K562 (cell line): ENCODE data around the gene RNF166. TPM values are rescaled to one million over a fixed set of nuclear protein-coding genes. Genes with fewer than 3 reads are reported as not detected.
A peak's percentile ranks its signal among the peaks of the same experiment; 100 is the strongest.

Experiments used
- ATAC-seq: fragments of 200-7000 bp; cut with Tn5 transposase; 3 replicates; pipeline ENCODE4 v1.9.1; 2020; ENCODE audit warnings: moderate library complexity
- BruUV-seq: library from RNA; stranded (reverse); fragments of 400-500 nt; replicated peaks from 2 replicates; lab custom pipeline; 2021; lab: Mats Ljungman, UMichigan
- CTCF ChIA-PET: fragments of 300-600 bp; formaldehyde crosslinking; extraction: SDS; loops from one replicate; lab custom pipeline; 2021; ENCODE audit warnings: low intra/inter-chr PET ratio; lab: Yijun Ruan, JAX
- POLR2A ChIA-PET: fragments of 300-600, 350-650 bp; sonication (Branson Sonifier 250); formaldehyde crosslinking; extraction: SDS; loops from one replicate; lab custom pipeline; 2021; ENCODE audit warnings: antibody characterized with exemption, inconsistent platforms; lab: Yijun Ruan, JAX
- DNase-seq, 4 experiments: peaks; one replicate each; pipeline versions ENCODE4 v3.0.0 to v3.0.0-alpha.2; 2011 to 2018; ENCODE audit warnings: low spot score in 3 of 4, mixed read lengths in 3 of 4; ENCODE audit errors: extremely low read depth in 1 of 4
- FAIRE-seq: peaks from 2 replicates; lab custom pipeline; 2011; peaks lifted over from hg19 to GRCh38; lab: Jason Lieb, UNC
- H2AFZ ChIP-seq: 2 replicates; pipeline ENCODE4 v1.6.0; 2011; ENCODE audit warnings: low read depth, low read length, control low read depth, inconsistent platforms
- H3K27ac ChIP-seq: fragments of 200-600 bp; 3 replicates; pipeline ENCODE4 v1.8.0; 2011; ENCODE audit warnings: low read depth, mild to moderate bottlenecking, control low read depth, inconsistent platforms, low read length, moderate library complexity, mixed read lengths; ENCODE audit errors: extremely low read depth
- H3K27me3 ChIP-seq, 2 experiments: fragments of 300-600 bp in 1 of 2; 2 replicates in 1 of 2; 3 replicates in 1 of 2; pipeline versions ENCODE4 v1.6.0 to v1.8.0; 2011; ENCODE audit warnings: inconsistent platforms in 2 of 2, low read length in 2 of 2, mild to moderate bottlenecking in 1 of 2, mixed read lengths in 1 of 2, moderate library complexity in 1 of 2; ENCODE audit not compliant: control insufficient read depth in 2 of 2, insufficient read depth in 2 of 2
- H3K36me3 ChIP-seq: fragments of 300-600 bp; 3 replicates; pipeline ENCODE4 v1.8.0; 2011; ENCODE audit warnings: mild to moderate bottlenecking, low read length, inconsistent platforms; ENCODE audit not compliant: control insufficient read depth, insufficient read depth
- H3K4me1 ChIP-seq, 2 experiments: fragments of 200-600 bp in 1 of 2; replicated peaks in 1 of 2; 2 replicates in 1 of 2; 3 replicates in 1 of 2; pipeline versions ENCODE4 v1.5.1 to v1.8.0; 2011; ENCODE audit warnings: inconsistent platforms in 2 of 2, low read length in 2 of 2, mild to moderate bottlenecking in 1 of 2, mixed read lengths in 1 of 2, moderate library complexity in 1 of 2; ENCODE audit not compliant: control insufficient read depth in 2 of 2, insufficient read depth in 2 of 2
- H3K4me2 ChIP-seq: 2 replicates; pipeline ENCODE4 v1.6.1; 2011; ENCODE audit warnings: low read length, control low read depth, inconsistent platforms, mixed read lengths; ENCODE audit not compliant: insufficient read depth
- H3K4me3 ChIP-seq: fragments of 200-600 bp; sonication (generic), shearing (Covaris generic); 2 replicates; pipeline ENCODE4 v1.5.1; 2016; ENCODE audit warnings: control low read depth, inconsistent platforms
- H3K79me2 ChIP-seq: fragments of 200-600 bp; 3 replicates; pipeline ENCODE4 v1.8.0; 2011; ENCODE audit warnings: low read length, inconsistent platforms; ENCODE audit not compliant: control insufficient read depth, insufficient read depth
- H3K9ac ChIP-seq, 2 experiments: 2 replicates each; pipeline versions ENCODE4 v1.6.0 to v1.6.1; 2011; ENCODE audit warnings: low read depth in 2 of 2, low read length in 2 of 2, control low read depth in 1 of 2, inconsistent platforms in 1 of 2, mild to moderate bottlenecking in 1 of 2, mixed read lengths in 1 of 2; ENCODE audit not compliant: insufficient read depth in 1 of 2
- H3K9me1 ChIP-seq: one replicate; pipeline ENCODE4 v1.6.0; 2011; ENCODE audit warnings: inconsistent platforms, mild to moderate bottlenecking, low read length, moderate library complexity; ENCODE audit not compliant: control insufficient read depth, insufficient read depth
- H3K9me3 ChIP-seq: replicated peaks from 2 replicates; pipeline ENCODE4 v1.5.1; 2011; ENCODE audit warnings: low read depth, low read length, inconsistent platforms; ENCODE audit not compliant: control insufficient read depth, insufficient read depth
- H4K20me1 ChIP-seq: replicated peaks from 2 replicates; pipeline ENCODE4 v1.6.1; 2011; ENCODE audit warnings: low read length, inconsistent platforms, mixed read lengths; ENCODE audit not compliant: control insufficient read depth, insufficient read depth
- CBFB ChIP-seq: sonication (generic); formaldehyde crosslinking; IDR thresholded peaks from 2 replicates; pipeline ENCODE4 v1.4.0; 2020; ENCODE audit warnings: mild to moderate bottlenecking, missing genetic modification reagents
- DNMT1 ChIP-seq: fragments of 450-650 bp; IDR thresholded peaks from 2 replicates; pipeline ENCODE4 v1.6.1; 2016; ENCODE audit warnings: antibody characterized with exemption, mild to moderate bottlenecking
- FOXM1 ChIP-seq, 2 experiments: fragments of 450-650 bp in 1 of 2; sonication (generic) in 1 of 2; formaldehyde crosslinking in 1 of 2; IDR thresholded peaks; 2 replicates each; pipeline versions ENCODE4 v1.6.1 to v1.9.0; 2017 to 2022; ENCODE audit warnings: low read depth in 2 of 2, mild to moderate bottlenecking in 2 of 2, missing genetic modification reagents in 1 of 2, moderate library complexity in 1 of 2
- KDM5B ChIP-seq: fragments of 200-600 bp; sonication (generic); IDR thresholded peaks from 2 replicates; pipeline ENCODE4 v1.6.1; 2012; ENCODE audit warnings: low read depth, mild to moderate bottlenecking, moderate library complexity, low read length, control low read depth, inconsistent platforms; ENCODE audit not compliant: insufficient replicate concordance
- MBD2 ChIP-seq: sonication (generic); IDR thresholded peaks from 2 replicates; pipeline ENCODE4 v1.6.1; 2016; ENCODE audit warnings: low read depth, borderline replicate concordance
- MTA1 ChIP-seq: fragments of 450-650 bp; IDR thresholded peaks from 2 replicates; pipeline ENCODE4 v1.6.1; 2017; ENCODE audit warnings: borderline replicate concordance
- NUFIP1 ChIP-seq: fragments of 450-650 bp; IDR thresholded peaks from 2 replicates; pipeline ENCODE4 v1.6.1; 2018; ENCODE audit not compliant: partially characterized antibody
- PCBP1 ChIP-seq: fragments of 200-400 bp; formaldehyde crosslinking; IDR thresholded peaks from 2 replicates; pipeline ENCODE4 v1.6.1; 2018; ENCODE audit warnings: mild to moderate bottlenecking, low read depth, low read length; ENCODE audit not compliant: poor library complexity, severe bottlenecking
- SRSF1 ChIP-seq: fragments of 200-400 bp; formaldehyde crosslinking; IDR thresholded peaks from 2 replicates; pipeline ENCODE4 v1.6.1; 2017; ENCODE audit warnings: mild to moderate bottlenecking, low read depth, low read length, moderate library complexity
- TEAD4 ChIP-seq, 2 experiments: sonication (generic) in 1 of 2; formaldehyde crosslinking in 1 of 2; IDR thresholded peaks; 2 replicates each; pipeline versions ENCODE4 v1.6.1 to v1.8.0; 2012 to 2022; ENCODE audit warnings: borderline replicate concordance in 1 of 2, inconsistent platforms in 1 of 2, low read length in 1 of 2, mild to moderate bottlenecking in 1 of 2, missing genetic modification reagents in 1 of 2
- ZNF140 ChIP-seq: fragments of 250-450 bp; sonication (Bioruptor Pico); IDR thresholded peaks from 2 replicates; pipeline ENCODE4 v1.8.0; 2021; ENCODE audit warnings: moderate library complexity, mild to moderate bottlenecking, inconsistent platforms
- ZNF143 ChIP-seq: sonication (generic); formaldehyde crosslinking; IDR thresholded peaks from 2 replicates; pipeline ENCODE4 v1.9.0; 2022; ENCODE audit warnings: mild to moderate bottlenecking, missing genetic modification reagents
- ZNF239 ChIP-seq: fragments of 250-450 bp; sonication (Bioruptor Pico); IDR thresholded peaks from 2 replicates; pipeline ENCODE4 v1.4.0; 2020; ENCODE audit warnings: mild to moderate bottlenecking
- ZNF707 ChIP-seq: fragments of 250-450 bp; sonication (Bioruptor Pico); conservative IDR thresholded peaks from 2 replicates; pipeline ENCODE4 v1.8.0; 2022; ENCODE audit warnings: inconsistent platforms, mild to moderate bottlenecking, moderate library complexity
- WGBS: fragments of 100-300 bp; shearing (Covaris generic); methylation state at CpG from one replicate; pipeline ENCODE4 v1.1.6; 2016; ENCODE audit warnings: low coverage, mixed read lengths; ENCODE audit not compliant: insufficient coverage; ENCODE audit errors: missing lambda C conversion rate; 5-methylcytosine and 5-hydroxymethylcytosine counted together
- in situ Hi-C: fragments of 300-500 bp; cut with MboI; formaldehyde crosslinking; loops from 4 replicates; pipeline ENCODE4 v1.15.0; 2018; ENCODE audit warnings: inconsistent platforms, mixed read lengths
- intact Hi-C: fragments of 100-400 bp; cut with micrococcal nuclease; formaldehyde crosslinking; loops from 2 replicates; pipeline ENCODE4 v1.14.2; 2022
- polyA plus RNA-seq, 8 experiments: library from polyadenylated mRNA; depleted of rRNA in 4 of 8; stranded (reverse) in 5 of 8; unstranded in 3 of 8; fragments of >200 nt; fragmentation: Nextera tagmentation in 2 of 8; fragmentation: Illumina TruSeq in 1 of 8; extraction: Ambion mirVana in 2 of 8; extraction: Trizol in 1 of 8; gene quantifications; 2 replicates each; pipeline versions ENCODE4 v1.2.1 to v1.2.3, GENCODE V29; 2011 to 2014; ENCODE audit warnings: inconsistent platforms in 1 of 8, missing spikeins in 1 of 8
- total RNA-seq, 7 experiments: library from RNA; depleted of rRNA in 6 of 7; stranded (reverse); fragments of >200 nt in 6 of 7; fragmentation: Illumina TruSeq in 2 of 7; extraction: Trizol in 2 of 7; gene quantifications; 2 replicates each; pipeline versions ENCODE4 v1.2.1 to v1.2.3, GENCODE V29; 2011 to 2021; ENCODE audit warnings: low replicate concordance in 1 of 7
- TF ChIP-seq, protein P1 (sequence below): fragments of 250-450 bp; sonication (Bioruptor Pico); IDR thresholded peaks from 2 replicates; pipeline ENCODE4 v1.8.0; 2021; ENCODE audit warnings: borderline replicate concordance, mild to moderate bottlenecking, moderate library complexity; ENCODE audit not compliant: poor library complexity, severe bottlenecking
- TF ChIP-seq, protein P2 (sequence below): sonication (generic); formaldehyde crosslinking; IDR thresholded peaks from 2 replicates; pipeline ENCODE4 v1.8.1; 2022; ENCODE audit warnings: missing genetic modification reagents
- TF ChIP-seq, protein P3 (sequence below): sonication (generic); formaldehyde crosslinking; IDR thresholded peaks from 2 replicates; pipeline ENCODE4 v1.8.1; 2022; ENCODE audit warnings: missing genetic modification reagents

RNF166 gene
- total and polyA plus RNA-seq, 9 of the 15 experiments (the other 6 are each of a cell fraction or from before 2014, with no cell fraction given): 0.56 to 60.3 (median 19.5) TPM

DNA sequence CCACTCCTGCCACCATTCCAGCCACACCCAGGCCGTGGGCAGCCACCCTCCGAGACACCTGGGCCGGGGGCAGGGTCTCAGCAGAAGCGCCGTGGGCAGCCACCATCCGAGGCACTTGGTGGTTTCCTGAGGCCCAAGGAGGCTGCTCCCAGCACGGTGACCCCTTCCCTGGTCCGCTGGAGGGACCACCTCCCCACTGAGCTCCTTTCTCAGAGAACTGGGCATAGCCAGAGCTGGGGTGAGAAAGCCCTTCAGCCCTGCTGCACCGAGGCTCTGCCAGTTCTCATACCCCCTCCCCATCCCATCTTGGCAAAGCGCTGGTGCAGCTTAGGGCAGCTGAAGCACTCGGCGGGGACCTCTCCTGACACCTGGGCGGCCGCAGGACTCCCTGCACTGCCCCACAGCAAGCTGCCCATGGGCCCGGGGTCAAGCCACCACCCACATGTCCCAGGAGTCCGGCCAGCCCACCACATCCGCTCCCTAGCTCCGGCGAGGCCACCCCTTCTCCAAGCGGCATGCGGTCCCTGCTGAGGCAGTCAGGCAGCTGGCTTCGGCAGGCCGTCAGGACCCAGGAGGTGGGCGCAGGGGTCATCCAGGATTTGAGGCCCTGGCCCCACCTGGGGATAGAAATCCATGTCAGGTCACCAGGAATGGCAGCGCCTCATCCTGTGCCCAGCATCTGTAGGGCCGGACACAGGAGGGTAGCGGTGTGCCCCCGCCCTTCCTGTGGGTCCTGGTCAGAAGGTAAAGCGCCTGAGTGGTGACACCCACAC is 54.0 kb downstream of the RNF166 start:
- H3K27ac ChIP-seq: peak overlapping the region; percentile 95
- no peaks in the 10 kb centered on the region for H3K9me3 ChIP-seq
- ChIA-PET POLR2A (interaction anchor here (0.5 to 1.1 kb wide), 7 partner anchors 10 to 830 kb away, joined by 3 to 4 read pairs (median 3); no protein-coding TSS in a partner anchor), CTCF (no interaction called here)
- no TSS peak for BruUV-seq
- WGBS: 89% methylated on average over 27 of the region's 29 CpGs
- in situ Hi-C loops: no loop called here
- no peak for DNase-seq
- no peaks in the 10 kb centered on the region for H3K9me1 ChIP-seq
- peaks cover 11 to 91% of the 10 kb centered on the region in 2 experiments; a peak in 4 of 5 replicates for H3K4me1 ChIP-seq
- no peak for ATAC-seq
- TF ChIP-seq CBFB (CRISPR knock-in tag): 0 out of 2 replicates have a peak, but pooled peaks have one; percentile 51
- no peak for TF ChIP-seq MTA1
- TF ChIP-seq, protein P1, sequence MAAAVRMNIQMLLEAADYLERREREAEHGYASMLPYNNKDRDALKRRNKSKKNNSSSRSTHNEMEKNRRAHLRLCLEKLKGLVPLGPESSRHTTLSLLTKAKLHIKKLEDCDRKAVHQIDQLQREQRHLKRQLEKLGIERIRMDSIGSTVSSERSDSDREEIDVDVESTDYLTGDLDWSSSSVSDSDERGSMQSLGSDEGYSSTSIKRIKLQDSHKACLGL (CRISPR knock-in tag): no peak
- TF ChIP-seq ZNF707 (CRISPR knock-in tag): no peak
- peak; percentile 11 for TF ChIP-seq KDM5B
- no peak for TF ChIP-seq FOXM1 (IDR thresholded peaks at IDR 0.05; ENCODE audit: low read depth)
- TF ChIP-seq FOXM1 (CRISPR knock-in tag; IDR thresholded peaks at IDR 0.05; ENCODE audit: low read depth): 0 out of 2 replicates have a peak, but pooled peaks have one; percentile 54
- TF ChIP-seq ZNF140: no peak
- TF ChIP-seq MBD2: 0 out of 2 replicates have a peak, but pooled peaks have one; percentile 15
- no peak for TF ChIP-seq SRSF1
- TF ChIP-seq PCBP1: peak; percentile 34
- TF ChIP-seq ZNF143 (CRISPR knock-in tag): 0 out of 2 replicates have a peak, but pooled peaks have one; percentile 28
- no peak for TF ChIP-seq TEAD4 (IDR thresholded peaks at IDR 0.05; ENCODE audit: low read length)
- 0 out of 2 replicates have a peak, but pooled peaks have one; percentile 15 for TF ChIP-seq TEAD4 (CRISPR knock-in tag; IDR thresholded peaks at IDR 0.05; ENCODE audit: borderline replicate concordance)
- TF ChIP-seq DNMT1: no peak
- TF ChIP-seq ZNF239 (CRISPR knock-in tag): no peak
- no peak for TF ChIP-seq NUFIP1
- TF ChIP-seq, protein P2, sequence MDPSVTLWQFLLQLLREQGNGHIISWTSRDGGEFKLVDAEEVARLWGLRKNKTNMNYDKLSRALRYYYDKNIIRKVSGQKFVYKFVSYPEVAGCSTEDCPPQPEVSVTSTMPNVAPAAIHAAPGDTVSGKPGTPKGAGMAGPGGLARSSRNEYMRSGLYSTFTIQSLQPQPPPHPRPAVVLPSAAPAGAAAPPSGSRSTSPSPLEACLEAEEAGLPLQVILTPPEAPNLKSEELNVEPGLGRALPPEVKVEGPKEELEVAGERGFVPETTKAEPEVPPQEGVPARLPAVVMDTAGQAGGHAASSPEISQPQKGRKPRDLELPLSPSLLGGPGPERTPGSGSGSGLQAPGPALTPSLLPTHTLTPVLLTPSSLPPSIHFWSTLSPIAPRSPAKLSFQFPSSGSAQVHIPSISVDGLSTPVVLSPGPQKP (CRISPR knock-in tag): no peak
- TF ChIP-seq, protein P3, sequence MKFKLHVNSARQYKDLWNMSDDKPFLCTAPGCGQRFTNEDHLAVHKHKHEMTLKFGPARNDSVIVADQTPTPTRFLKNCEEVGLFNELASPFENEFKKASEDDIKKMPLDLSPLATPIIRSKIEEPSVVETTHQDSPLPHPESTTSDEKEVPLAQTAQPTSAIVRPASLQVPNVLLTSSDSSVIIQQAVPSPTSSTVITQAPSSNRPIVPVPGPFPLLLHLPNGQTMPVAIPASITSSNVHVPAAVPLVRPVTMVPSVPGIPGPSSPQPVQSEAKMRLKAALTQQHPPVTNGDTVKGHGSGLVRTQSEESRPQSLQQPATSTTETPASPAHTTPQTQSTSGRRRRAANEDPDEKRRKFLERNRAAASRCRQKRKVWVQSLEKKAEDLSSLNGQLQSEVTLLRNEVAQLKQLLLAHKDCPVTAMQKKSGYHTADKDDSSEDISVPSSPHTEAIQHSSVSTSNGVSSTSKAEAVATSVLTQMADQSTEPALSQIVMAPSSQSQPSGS: no peak
- H3K4me3 ChIP-seq: no peak overlapping the region
- H3K36me3 ChIP-seq: peaks cover 70% of the 10 kb centered on the region; the same call in 2 of the 3 replicates
- no peak overlapping the region for H2AFZ ChIP-seq
- FAIRE-seq: no peak
- H3K79me2 ChIP-seq: peaks cover 33% of the 10 kb centered on the region
- intact Hi-C loops: no loop called here
- H3K9ac ChIP-seq: peak overlapping the region; percentile 73 to 82; a peak in 3 of 4 replicates
- H4K20me1 ChIP-seq: peaks cover 6% of the 10 kb centered on the region; the same call in 1 of the 2 replicates
- no peaks in the 10 kb centered on the region for H3K27me3 ChIP-seq
- H3K4me2 ChIP-seq: no peak overlapping the region
